ENCODE results near the gene PIP5K1B.

GRCh38 chr9:69003051-69003450 is 298.0 kb downstream of the PIP5K1B start:
- TF ChIP-seq EZH2 (IDR thresholded peaks at IDR 0.05; ENCODE audit: low read length, unreplicated experiment) = no peak
- TF ChIP-seq, protein P1, sequence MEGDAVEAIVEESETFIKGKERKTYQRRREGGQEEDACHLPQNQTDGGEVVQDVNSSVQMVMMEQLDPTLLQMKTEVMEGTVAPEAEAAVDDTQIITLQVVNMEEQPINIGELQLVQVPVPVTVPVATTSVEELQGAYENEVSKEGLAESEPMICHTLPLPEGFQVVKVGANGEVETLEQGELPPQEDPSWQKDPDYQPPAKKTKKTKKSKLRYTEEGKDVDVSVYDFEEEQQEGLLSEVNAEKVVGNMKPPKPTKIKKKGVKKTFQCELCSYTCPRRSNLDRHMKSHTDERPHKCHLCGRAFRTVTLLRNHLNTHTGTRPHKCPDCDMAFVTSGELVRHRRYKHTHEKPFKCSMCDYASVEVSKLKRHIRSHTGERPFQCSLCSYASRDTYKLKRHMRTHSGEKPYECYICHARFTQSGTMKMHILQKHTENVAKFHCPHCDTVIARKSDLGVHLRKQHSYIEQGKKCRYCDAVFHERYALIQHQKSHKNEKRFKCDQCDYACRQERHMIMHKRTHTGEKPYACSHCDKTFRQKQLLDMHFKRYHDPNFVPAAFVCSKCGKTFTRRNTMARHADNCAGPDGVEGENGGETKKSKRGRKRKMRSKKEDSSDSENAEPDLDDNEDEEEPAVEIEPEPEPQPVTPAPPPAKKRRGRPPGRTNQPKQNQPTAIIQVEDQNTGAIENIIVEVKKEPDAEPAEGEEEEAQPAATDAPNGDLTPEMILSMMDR (conservative IDR thresholded peaks at IDR 0.05; ENCODE audit: low read depth, low read length) = no peak
- no peak for TF ChIP-seq EZH2phosphoT487 (IDR thresholded peaks at IDR 0.05; ENCODE audit: borderline replicate concordance, low read length)

Measured in PC-3 (cell line).